HG02885 (cell line): ENCODE data around the gene PLA2G3.
"Not testable (repeated sequence)": the region's sequence is repeated elsewhere in the genome, so short reads cannot be mapped to it uniquely, and the experiment has no call there.

ENCODE experiments used
- ATAC-seq: cut with Tn5 transposase; IDR thresholded peaks from one replicate; pipeline ENCODE4 v1.9.1; 2021; ENCODE audit warnings: mild to moderate bottlenecking; ENCODE audit not compliant: unreplicated experiment, poor library complexity

PLA2G3 gene

GRCh38 chr22:31124811-31125465 lies 15.4 kb downstream of the PLA2G3 start:
- no peak for ATAC-seq

GRCh38 chr22:31124290-31124689 lies 16.0 kb downstream of the PLA2G3 start:
- ATAC-seq = no peak

DNA sequence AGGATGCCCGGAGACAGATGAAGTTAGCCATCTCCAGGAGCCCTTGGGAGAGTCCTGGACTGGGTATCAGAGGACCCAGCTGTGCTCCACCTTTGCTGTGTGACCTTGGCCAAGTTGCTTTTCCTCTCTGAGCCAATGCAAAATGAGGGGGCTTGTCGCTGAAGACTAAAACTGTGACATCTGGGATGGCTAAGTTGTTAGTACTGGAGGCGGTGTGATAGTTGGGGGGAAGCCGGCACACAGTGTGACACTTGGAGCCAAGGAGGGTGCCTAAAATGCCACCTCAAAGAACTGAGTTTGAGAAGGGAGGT lies 17.1 kb downstream of the PLA2G3 start:
- ATAC-seq = no peak

DNA sequence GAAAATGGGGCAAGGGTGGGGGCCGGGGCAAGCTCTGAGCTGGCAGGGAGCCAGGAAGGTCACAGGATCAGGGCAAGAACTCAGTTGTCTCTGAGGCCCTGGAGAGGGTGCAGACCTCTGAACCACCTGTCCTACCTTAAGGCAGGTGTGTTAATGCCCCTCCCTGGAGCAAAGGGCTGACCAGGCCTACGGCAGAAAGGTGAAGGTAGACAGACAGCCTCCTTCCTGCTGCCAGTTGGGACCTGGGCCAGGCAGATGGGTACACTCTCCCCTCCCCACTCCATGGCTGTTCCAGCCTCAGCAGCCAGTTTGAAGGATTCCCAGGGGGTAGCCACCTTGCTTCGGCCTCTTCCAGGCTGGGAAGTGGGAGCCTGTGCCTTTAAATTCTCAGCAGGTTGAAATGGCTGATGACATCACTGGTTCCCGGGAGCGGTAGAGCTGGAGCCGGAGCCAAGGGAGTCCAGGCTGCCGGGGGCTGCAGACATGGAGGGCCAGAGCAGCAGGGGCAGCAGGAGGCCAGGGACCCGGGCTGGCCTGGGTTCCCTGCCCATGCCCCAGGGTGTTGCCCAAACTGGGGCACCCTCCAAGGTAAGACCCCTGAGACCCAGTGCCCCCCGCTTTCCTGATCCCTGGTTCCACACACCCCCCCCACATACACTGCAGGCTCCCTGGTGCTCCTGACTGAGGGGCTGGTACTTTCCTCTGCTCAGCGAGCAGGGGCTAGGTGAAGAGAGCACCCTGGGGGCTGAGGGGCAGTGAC lies 17.6 kb downstream of the PLA2G3 start, which contains the start of gene INPP5J:
Gene INPP5J, plus strand, starts transcription at position 435 of the 760 bp plus-strand sequence. Its CDS starts 49 bp downstream, at position 484.
- ATAC-seq = no peak

- ATAC-seq = no peak
Observed at GRCh38 chr22:31122196-31122531, 18.1 kb downstream of the PLA2G3 start.

DNA sequence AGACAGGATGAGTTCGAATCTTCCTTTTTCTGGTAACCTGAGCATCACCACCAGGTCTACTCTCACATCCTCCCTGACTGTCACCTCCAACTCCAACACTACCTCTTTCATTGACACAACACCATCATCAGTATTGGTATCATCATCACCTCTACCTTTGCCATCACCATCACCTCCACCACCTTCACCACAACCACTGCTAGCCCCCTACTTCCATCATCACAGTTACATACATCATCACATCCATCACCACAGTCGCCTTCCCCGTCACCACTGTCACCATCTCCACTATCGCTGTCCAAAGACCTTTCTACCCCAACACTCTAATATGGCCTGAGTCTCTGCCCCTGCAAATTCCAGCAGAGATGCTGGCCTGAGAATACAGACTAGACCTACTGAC lies 18.9 kb downstream of the PLA2G3 start:
- no peak for ATAC-seq

GRCh38 chr22:31120642-31121041 lies 19.7 kb downstream of the PLA2G3 start:
- ATAC-seq = no peak

- no peak for ATAC-seq
Observed at GRCh38 chr22:31120230-31120629, 20.1 kb downstream of the PLA2G3 start.

DNA sequence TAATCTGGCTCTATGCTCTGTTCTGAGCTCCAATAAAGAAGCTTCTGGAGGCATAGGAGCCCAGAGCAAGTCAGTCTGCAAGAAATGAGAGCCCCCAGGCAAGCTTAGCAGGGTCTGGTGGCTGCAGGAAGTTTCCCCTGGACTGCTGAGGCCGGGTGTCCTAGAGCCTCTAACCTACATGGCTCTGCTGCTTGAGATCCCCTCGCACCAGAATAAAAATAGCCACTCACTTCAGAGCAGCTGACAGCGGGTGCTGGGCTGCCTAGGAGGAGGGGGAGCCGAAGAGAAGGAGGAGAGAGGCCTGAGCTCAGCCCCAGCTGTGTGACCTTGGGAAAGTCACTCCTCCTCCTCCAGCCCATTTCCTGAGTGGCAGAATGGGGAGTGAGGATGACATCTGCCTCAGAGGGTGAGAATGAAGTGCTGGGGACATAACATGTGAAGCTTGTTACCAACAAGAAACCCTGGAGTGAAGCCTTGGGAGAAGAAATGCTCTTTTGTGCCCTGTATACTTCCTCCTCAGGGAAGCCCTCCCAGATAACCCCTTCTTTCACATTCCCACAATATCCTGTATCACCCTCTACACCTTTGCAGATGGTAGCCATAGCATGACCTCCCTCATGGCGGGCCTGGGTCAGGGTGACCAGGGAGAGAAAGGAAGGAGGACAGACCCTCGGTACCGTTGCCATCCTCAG lies 21.1 kb downstream of the PLA2G3 start:
- ATAC-seq = no peak

DNA sequence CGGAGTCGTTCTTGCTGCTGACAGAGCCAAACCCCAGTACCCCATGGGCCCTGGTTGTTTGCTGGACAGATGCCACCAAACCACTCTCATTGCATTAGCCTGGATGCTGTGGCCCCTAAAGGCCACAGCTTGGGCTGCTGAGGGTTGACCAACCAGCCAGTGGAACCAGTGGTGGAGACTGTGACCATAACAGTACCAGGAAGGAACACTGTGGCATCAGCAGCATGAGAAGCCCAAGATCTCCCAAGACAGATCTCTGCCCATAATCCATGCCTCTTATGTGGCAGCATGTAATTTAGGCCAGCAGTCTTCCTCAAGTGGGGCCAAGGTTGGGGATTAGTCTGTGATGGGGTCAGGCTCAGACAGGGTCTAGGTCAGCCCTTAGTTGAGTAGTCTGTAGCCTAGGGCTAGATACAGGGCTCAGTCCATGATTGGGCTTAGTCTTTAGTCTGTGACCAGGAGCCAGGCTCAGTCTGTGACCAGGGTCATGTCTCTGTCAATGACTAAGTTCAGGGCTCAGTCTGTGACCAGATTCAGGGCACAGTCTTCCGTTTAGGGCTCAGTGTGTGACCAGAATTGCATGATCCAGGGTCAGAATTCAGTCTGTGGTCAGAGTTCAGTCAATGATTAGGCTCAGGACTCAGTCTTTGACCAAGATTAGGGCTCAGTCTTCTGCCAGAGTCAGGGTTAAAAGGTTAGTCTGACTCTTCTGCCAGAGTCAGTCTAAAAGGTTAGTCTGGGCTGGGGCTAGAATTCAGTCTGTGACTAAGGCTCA lies 22.1 kb downstream of the PLA2G3 start:
- no peak for ATAC-seq

DNA sequence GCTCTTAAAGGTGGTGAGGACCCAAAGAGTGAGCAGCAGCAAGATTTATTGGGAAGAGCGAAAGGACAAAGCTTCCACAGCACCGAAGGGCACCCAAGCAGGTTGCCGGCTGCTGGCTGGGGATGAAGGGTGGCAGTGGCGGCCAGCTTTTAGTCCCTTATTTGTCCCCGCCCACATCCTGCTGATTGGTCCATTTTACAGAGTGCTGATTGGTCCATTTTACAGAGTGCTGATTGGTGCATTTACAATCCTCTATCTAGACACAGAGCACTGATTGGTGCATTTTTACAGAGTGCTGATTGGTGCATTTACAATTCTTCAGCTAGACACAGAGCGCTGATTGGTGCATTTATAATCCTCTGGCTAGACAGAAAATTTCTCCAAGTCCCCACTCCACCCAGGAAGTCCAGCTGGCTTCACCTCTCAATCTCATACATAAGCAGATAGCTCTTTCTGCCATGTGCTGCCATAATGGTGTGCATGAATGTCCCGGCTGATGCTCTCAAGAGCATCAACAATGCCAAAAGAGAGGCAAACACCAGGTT lies 27.7 kb downstream of the PLA2G3 start:
- ATAC-seq = not testable (repeated sequence)

- peak; percentile 26 for ATAC-seq
Observed at GRCh38 chr22:31107894-31108218, 32.5 kb downstream of the PLA2G3 start.

DNA sequence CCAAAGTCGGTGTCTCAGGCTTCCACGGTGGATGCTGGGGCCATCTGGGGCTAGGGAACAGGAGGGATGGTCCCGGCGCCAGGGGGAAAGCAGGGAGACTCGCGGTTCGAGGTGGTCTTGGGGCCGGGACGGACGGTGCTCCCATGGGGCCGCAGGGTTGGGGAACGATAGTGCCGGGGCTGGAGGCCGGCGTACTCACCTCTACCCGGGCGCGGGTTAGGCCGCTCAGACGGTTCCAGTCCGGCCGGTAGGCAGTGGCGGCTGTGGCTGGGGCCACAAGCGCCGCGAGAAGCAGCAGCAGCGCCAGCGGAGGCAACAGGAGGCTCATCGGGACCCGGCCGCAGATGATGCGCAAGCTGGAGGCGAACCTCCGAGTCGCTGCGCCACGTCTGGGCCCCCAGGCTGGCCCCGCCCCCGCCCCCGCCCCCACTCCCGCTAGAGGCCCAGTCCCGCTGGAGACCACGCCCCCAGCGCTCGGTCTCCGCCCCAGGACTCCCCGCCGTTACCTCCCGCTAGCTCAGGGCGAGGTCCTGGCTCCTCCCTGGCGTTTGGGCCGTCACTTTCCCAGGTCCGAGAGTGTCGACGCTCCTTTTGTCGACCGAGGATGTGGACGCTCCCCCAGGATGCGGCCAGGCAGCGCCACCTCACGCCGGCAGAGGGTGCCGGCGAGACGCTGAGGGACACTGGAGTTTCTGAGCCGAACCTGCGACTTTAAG lies 33.0 kb downstream of the PLA2G3 start, which contains the start of gene SELENOM:
Gene SELENOM, minus strand, starts transcription at position 391 of the 716 bp plus-strand sequence. Its CDS starts 63 bp downstream, at position 328.
- ATAC-seq = peak; percentile 86

DNA sequence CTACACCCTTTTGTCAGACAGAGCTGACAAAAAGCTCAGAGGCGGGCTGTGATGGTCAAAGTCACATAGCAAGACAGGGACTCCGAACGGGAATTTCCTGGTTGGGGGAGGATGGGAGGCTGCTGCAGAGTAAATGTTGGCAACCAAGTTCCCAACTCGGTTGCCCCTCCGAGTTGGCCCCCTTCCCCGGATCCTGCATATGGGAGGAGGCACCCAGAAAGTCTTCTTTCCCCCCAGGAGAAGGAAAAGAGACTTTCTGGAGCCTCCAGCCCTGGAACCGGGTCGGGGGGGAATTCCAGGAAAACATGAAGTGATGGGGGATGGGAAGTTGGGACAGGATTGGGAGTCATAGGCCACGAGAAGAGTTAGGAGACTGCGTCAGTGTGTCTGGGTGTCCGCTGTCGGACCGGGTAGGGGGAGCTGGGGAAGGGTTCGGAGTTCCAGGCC lies 33.6 kb downstream of the PLA2G3 start:
- no peak for ATAC-seq

DNA sequence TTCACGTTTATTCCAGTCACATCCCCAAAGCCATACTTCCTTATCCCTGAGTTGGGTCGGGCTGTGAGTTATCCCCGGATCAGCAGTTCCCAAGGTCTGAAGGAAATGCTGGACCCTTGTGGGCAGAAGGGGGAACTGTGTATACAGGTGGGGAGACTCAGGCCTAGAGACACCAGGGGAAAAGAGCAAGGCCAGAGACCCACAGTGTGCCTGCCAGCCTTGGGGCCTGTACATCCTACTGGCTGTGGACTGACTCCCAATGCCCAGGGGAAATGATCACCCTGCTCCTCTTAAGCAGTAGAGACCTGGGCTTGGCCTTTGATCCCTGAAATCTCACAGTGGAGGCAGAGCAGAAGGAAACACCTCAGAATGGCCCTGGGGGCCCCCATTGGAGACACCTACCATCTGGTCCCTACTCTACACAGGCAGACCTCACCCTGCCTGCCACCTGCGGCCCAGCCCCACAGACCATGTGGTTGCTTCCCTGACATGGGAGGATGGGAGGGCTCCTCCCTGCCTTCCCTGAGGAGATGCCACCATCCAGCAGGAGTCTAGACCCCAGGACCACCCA lies 34.2 kb downstream of the PLA2G3 start:
- ATAC-seq = no peak

DNA sequence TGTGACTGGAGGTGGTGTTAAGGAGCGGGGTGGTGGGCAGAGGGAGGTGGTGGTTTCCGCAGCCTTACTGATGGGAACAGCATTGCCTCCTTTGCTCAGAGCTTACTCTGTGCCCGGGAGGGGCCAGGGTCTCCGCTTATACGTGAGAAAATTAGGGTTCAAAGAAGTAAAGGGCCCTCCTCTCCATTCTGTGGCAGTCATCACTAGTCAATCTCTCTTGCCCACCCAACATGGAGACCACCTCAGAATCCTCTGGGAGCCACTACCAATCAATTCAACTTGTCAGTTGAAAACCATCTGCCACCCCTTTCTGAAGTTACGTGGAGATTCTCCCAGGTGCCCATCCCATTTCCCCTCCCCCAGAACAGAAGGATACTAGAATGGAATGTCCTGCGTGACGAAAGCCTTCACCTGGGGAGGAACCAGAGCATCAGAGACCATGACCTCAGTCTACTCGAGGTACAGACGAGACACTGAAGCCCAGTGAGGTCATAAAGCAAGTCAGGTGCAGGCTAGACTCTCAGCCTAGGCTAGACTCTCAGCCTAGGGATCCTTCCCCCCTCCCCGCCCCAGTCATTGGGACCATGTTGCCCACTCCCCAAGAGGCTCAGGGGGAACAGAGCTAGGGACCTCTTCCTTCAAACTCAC lies 34.9 kb downstream of the PLA2G3 start:
- no peak for ATAC-seq

DNA sequence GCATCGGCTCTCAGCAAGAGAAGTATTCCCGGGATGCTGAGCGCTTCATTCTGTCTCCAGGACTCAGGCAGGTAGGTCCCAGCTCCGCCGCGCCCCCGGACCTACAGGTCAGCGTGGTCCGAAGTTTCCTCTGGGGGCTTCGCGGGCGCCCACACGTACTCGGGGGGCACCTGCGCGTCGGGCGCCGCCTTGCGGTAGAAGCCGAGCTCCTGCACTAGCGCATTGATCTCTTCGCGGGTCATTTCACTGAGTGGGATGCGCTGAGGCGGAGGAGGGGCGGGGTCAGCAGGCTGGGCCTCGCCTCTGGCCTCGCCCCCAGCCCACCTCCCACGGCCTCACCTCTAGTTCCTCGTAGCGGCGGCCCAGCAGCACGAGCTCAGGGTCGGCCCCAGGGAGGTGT lies 35.4 kb downstream of the PLA2G3 start:
- ATAC-seq = no peak

DNA sequence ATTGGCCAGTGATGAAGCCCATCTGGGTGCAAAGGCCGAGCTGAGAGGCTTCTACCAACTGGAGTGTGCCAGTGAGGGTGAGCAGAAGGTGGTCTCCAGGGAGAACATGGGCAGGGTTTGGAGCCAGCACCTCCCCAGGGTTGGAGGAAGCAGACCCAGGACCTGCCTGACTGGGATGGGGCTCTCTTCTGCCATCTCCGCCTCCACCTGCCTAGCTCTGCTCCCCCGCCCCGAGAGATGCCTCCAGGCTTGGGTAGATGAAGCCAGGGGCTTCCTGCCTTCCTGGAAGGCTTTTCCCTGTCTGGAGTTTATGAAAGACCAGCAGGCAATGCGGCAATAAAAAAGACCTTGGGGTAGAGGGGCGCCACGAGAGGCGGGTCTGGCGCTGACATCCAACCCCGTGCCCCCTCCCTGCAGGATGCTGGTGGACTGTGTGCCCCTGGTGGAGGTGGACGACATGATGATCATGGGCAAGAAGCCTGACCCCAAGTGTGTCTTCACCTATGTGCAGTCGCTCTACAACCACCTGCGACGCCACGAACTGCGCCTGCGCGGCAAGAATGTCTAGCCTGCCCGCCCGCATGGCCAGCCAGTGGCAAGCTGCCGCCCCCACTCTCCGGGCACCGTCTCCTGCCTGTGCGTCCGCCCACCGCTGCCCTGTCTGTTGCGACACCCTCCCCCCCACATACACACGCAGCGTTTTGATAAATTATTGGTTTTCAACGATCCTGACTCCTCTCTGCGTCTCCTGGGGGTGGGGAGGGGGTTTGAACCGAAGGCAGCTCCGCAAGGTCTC lies 36.2 kb downstream of the PLA2G3 start:
- ATAC-seq = no peak
